LoVo (cell line): Measurements from ENCODE around the gene METTL17.
A peak's percentile ranks its signal among the peaks of the same experiment; 100 is the strongest.
"Not testable (repeated sequence)": the region's sequence is repeated elsewhere in the genome, so short reads cannot be mapped to it uniquely, and the experiment has no call there.

Experiments
- DNase-seq: peaks from one replicate; pipeline ENCODE4 v3.0.0-alpha.2; 2016; ENCODE audit warnings: low spot score

Gene METTL17

DNA sequence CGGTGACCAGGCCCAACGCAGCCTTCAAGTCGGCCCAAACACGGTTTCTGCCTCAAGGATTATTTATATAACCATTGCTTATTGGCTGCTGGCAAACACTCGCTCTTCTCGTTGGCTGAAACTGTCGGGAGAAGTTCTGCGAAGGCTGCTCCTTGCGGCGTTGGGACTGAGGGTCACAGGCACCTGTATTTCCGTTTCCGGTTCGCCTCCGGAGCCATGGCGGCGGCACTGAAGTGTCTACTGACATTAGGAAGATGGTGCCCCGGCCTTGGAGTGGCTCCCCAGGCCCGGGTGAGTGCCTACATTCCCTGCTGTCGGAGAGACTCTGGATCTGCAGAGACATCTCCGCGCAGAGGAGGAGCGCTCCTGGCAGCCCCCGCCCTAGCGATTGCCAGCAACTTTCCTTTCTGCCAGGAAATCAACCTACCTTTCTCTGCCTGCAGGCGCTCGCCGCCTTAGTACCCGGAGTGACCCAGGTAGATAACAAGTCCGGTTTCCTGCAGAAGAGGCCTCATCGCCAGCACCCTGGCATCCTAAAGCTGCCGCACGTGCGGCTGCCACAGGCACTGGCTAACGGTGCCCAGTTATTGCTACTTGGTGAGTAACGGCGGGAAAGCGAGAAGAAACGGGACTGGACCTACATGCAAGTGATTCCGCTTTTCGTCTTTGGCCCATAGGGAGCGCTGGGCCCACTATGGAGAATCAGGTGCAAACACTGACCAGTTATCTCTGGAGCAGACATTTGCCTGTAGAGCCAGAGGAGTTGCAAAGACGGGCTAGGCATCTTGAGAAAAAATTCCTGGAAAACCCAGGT, at the start of gene METTL17:
TSS of gene METTL17 (plus strand) at position 194 of the 814 bp plus-strand sequence. CDS start at position 217, 23 bp downstream.
- DNase-seq = peak; percentile 96

- DNase-seq = not testable (repeated sequence)
Measured at GRCh38 chr14:20945146-20945545, 44.6 kb upstream of the METTL17 start.

DNA sequence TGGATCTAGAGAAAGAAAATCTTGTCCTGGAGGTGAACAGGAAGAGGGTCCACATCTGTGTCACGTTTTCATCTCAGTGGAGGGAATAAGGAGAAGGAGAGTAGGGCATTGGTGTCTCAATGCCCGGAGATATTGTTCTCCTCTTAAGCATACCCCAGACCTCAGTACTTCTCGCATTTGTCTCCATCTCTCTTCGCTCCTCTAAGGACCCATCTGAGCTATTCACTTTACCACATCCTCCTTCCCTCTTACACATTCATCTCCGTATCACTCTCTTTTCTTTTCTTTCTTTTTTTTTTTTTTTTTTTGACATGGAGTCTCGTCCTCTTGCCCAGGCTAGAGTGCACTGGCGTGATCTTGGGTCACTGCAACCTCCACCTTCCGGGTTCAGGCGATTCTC, 43.1 kb upstream of the METTL17 start:
- DNase-seq = not testable (repeated sequence)

DNA sequence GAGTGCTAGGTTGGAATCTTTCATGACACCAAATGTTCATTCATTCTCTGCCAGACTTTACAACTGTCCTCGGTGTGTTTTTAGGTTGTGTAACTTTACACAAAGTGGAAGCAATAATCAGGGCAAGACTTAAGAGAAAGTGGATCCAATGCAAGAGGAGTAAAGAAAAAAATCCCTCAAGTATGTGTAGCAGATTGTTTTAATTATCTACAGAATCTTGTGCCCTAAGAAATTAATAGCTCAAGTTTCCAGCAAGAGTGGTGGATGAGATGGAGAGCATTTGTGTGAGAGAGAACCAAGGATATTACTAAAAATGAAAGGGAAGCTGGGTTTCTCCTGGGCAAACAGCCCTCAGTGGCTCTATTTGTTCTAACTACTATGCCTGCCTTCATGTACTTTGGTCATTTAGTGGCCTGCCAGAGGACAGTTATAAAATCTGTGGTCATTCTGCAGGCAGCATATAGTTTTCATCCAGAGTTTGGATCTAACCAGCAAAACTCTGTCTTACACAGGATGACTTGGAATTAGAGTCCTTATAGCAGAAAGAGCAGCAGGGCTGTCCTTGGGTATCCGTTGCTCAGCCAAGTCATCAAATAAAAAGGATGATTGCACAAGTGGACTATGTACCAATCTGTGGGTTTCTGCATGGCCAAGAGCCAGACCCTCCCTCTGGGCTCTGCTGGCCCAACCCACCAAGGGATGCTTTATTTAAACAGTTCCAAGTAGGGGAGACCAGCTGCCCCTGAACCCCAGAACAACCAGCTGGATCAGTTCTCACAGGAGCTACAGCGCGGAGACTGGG, 34.8 kb upstream of the METTL17 start, which contains the start of gene RNASE2:
TSS of gene RNASE2 (plus strand) at position 752 of the 802 bp plus-strand sequence. CDS start 285 bp downstream, outside the sequence.
- DNase-seq = not testable (repeated sequence)

DNA sequence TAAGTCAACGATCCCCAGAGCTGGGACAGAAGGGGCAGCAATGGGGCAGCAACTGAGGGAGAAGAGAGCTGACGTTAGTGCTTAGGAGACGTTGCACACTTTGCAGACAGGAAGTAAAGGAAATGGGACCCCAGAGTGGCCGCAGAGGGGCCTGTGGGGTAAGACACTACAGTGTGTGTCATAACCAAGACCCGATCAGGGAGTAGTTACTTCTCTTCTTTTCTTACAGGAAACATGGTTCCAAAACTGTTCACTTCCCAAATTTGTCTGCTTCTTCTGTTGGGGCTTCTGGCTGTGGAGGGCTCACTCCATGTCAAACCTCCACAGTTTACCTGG, 34.3 kb upstream of the METTL17 start:
- not testable (repeated sequence) for DNase-seq

DNA sequence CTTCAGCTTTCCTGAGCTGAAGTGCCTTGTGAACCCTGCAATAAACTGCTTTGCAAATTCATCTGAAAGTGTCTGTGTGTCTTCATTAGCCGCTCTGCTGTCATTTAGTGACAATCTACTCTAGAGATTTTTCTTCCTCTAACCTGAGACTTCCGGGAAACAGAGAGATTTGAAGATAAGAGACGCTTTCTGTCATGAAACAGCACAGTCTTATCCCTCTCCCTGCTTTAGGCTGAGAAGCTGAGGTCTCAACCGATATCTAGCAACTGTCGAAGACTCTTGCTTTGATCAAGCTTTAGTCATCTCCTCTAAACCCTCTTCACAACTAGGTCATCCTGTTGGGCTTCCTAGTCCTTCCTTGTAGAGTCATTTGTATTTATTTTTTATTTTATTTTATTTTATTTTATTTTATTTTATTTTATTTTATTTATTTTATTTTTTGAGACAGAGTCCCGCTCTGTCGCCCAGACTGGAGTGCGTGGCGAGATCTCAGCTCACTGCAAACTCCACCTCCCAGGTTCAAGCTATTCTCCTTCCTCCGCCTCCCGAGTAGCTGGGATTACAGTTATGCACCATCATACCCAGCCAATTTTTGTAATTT, 33.3 kb upstream of the METTL17 start:
- DNase-seq = no peak

DNA sequence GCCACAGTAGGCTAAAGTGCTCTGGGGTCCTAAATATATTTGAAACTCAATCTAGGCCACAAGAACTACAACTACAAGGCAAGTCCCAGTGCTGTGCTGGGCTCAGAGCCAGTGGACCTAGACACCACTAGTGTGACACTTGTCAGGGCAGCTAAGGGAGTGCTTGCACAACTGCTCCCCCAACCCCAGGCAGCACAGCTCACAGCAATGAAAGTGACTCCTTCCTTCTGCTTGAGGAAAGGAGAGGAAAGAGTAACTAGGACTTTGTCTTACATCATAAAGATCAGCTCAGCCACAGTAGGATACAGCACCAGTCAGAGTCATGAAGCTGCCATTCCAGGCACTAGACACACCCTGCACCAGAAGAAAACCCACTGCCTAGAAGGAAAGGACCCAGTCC, 30.8 kb upstream of the METTL17 start:
- DNase-seq = not testable (repeated sequence)

GRCh38 chr14:20969336-20969735, 20.4 kb upstream of the METTL17 start:
- no peak for DNase-seq

GRCh38 chr14:20970647-20970982, 19.2 kb upstream of the METTL17 start:
- no peak for DNase-seq

- DNase-seq = peak; percentile 87
Measured at GRCh38 chr14:20970983-20971704, 18.6 kb upstream of the METTL17 start.

DNA sequence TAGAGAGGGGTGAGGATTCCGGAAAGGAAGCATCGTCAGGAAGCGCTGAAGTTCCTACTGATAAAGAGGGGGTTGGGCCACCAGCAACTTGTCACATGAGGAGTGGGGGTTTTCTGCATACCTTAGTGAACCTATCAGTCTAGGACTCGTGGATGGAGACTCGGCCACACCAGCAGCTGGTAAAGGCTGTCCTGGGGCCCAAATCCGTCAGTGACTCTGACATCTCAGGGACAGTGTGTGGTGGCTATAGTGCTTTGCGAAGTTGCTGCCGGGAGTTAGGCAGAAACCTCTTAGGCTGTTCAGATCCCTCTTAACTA, 18.1 kb upstream of the METTL17 start:
- DNase-seq = no peak

DNA sequence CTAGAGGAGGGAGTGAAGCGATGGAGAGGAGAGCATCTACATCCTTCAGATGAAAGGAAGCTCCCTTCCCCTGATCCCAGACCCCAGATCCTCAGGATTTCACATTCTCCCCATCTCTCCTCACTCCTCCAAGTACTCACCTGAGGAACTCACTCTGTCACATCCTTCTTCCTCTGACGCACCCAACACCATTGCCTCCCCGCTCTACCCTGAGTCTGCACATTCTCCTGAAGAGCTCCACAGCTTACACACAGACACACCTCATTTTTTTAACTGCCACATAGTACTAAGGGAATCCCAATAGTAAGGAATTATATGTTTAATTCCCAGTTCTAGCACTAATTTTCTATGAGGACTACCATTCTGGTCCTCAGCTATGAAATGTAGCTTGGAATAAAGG, 16.3 kb upstream of the METTL17 start:
- no peak for DNase-seq

DNA sequence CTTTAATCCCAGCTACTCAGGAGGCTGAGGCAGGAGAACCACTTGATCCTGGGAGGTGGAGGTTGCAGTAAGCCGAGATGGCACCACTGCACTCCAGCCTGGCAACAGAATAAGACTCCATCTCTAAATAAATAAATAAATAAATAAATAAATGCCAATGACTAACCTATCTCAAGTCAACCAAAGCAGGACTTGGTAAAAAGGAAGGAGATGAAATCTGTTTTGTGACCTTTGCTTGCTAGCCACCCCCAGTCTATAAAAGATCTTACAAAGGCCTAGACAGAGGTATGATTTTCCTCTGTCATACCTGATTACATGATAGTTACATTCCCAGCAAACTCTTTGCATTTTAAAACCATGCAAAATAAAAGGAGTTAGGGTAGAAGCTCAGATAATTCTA, 13.5 kb upstream of the METTL17 start:
- no peak for DNase-seq

- no peak for DNase-seq
Measured at GRCh38 chr14:20978687-20979086, 11.1 kb upstream of the METTL17 start.

GRCh38 chr14:20980906-20981305, 8.9 kb upstream of the METTL17 start:
- no peak for DNase-seq

GRCh38 chr14:20982646-20983369, 7.0 kb upstream of the METTL17 start:
- DNase-seq = no peak

- DNase-seq = not testable (repeated sequence)
Measured at GRCh38 chr14:20985650-20986049, 4.1 kb upstream of the METTL17 start.

GRCh38 chr14:20986811-20987210, 3.0 kb upstream of the METTL17 start:
- DNase-seq = peak; percentile 63

DNA sequence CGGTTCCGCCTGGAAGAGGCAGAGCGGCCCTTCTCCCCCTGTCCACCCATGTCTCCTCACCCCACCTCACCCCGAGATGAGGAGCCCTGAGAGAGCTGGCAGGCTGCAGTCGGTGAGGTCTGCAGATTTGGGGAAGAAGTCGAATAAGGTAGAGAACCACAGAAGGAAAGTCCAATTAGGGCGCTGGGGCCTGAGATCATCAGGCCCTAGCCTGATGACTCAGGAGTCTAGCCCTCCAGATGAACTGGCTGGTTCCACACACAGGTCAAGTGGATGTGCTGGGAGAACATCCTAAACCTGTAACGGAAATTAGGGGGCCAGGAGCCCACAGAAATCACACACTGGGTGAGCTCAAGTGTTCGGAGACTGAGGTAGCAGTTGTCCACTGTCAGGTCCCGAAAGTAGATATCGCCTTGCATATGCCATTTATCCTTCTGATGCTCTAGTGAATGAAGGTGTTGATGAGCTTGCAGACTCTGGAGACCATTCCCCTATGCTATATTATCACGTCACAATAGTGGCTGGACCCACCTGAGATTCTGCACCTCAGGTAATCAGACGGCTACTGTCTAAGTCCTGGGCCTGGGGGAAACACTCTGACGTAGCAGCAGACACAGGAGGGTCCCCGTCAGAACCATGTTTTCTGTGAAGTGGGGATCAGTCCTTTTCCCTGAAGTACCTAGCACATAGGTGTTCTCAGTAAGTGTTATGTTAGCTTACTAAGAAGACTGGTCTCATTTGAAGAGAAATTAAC, 886 bp upstream of the METTL17 start:
- no peak for DNase-seq

DNA sequence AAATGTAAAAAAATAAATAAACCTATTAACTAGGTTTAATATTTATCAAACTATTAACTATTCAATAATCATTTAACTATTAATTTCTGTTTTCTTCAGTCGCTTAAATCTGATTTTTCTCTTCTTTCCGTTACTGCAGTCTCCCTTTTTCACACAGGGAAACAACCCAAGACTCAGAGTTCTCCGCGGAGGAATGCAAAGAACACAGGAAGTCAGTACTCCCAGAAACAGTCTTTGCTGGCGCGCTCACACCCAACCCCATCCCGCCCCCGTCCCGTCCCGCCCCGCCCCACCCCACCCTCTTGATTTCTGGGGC, 351 bp upstream of the METTL17 start:
- no peak for DNase-seq

DNA sequence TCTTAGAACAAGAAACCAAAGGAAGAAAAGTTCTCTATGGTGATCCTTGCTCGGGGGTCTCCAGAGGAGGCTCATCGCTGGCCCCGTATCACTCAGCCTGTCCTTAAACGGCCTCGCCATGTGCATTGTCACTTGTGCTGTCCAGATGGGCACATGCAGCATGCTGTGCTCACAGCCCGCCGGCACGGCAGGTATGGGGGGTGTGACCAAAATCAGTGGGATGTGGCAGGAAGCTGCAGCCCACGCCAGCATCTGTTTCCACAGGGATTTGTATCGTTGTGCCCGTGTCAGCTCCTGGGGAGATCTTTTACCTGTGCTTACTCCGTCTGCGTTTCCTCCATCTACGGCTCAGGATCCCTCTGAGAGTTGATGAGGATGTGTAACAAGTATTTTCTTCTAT, 6.7 kb downstream of the METTL17 start:
- DNase-seq = no peak
